ENCODE results near the gene GOLGA8B. TPM values are rescaled to one million over a fixed set of nuclear protein-coding genes. Genes with fewer than 3 reads are reported as not detected.
"Not testable (repeated sequence)": the region's sequence is repeated elsewhere in the genome, so short reads cannot be mapped to it uniquely, and the experiment has no call there.

The GOLGA8B gene, protein sequence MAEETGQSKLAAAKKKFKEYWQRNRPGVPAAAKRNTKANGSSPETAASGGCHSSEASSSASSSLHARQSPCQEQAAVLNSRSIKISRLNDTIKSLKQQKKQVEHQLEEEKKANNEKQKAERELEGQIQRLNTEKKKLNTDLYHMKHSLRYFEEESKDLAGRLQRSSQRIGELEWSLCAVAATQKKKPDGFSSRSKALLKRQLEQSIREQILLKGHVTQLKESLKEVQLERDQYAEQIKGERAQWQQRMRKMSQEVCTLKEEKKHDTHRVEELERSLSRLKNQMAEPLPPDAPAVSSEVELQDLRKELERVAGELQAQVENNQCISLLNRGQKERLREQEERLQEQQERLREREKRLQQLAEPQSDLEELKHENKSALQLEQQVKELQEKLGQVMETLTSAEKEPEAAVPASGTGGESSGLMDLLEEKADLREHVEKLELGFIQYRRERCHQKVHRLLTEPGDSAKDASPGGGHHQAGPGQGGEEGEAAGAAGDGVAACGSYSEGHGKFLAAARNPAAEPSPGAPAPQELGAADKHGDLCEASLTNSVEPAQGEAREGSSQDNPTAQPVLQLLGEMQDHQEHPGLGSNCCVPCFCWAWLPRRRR
- 100 to 1,000 TPM; 228 to 318 TPM for total RNA-seq

DNA sequence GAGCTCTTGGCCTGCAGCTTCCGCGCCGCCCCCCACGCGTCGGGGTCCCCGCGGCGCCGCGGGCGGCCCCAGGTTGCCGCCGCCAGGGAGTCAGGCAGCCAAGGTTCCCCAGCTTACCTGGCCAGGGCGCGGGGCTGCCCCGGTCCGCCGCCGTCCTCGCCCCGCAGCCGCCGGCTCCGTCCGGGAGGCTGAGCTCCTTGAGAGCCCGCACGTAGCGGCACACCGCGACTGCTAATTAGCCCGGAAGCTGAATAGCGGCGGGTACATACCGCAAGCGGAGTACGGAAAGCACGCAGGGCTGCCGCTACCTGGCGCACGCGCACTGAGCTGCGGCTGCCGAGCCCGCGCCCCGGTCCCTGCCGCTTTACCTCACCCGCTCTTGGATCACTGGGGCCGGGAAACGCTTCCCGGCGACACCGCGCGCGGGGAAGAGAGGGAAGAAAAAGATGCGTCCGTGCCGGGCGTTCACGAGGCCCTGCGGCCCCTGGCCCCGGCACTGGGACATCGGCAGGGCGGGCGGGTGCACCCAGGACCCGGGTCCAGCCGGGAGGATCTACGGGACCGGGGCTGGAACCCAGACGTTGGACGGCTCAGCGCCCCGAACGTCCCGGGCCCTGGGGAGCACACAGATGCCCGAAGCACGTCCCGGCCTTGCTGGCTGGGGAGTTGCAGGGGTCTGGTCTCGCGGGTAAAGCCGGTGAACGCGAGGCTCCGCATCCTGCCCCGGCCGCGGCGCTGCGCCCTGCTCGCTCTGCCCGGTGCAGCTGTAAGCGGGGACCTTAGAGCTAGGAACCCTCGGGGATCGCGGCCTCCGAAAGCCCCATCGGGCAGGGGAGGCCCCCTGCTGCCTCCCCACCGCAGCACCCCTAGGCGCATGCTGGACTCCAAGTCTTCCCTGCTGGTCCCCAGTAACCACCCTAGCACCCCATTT, at the start of gene GOLGA8B:
GOLGA8B (minus strand) TSS at position 253 of the 931 bp plus-strand sequence. CDS start 47,739 bp downstream, outside the sequence.
- peak; percentile 81 for ATAC-seq (replicated peaks in 1 of 2)

DNA sequence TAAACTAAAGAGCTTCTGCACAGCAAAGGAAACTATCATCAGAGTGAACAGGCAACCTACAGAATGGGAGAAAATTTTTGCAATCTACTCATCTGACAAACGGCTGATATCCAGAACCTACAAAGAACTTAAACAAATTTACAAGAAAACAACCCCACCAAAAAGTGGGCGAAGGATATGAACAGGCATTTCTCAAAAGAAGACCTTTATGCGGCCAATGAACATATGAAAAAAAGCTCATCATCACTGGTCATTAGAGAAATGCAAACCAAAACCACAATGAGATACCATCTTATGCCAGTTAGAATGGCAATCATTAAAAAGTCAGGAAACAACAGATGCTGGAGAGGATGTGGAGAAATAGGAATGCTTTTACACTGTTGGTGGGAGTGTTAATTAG, 49.7 kb upstream of the GOLGA8B start:
- not testable (repeated sequence) for H3K36me3 Mint-ChIP-seq (ENCODE audit: insufficient read depth in 2 of 2); H3K27ac Mint-ChIP-seq; ATAC-seq (replicated peaks in 1 of 2); H3K27me3 Mint-ChIP-seq (ENCODE audit: low read depth); DNase-seq; H3K4me1 Mint-ChIP-seq (ENCODE audit: low read depth); H3K4me3 Mint-ChIP-seq; H3K9me3 Mint-ChIP-seq

More for the DNA sequence above, at the start of gene GOLGA8B:
- H3K9me3 Mint-ChIP-seq, result no peaks in the 10 kb centered on the region
- peak; percentile 84 to 86 for DNase-seq
- peaks cover 42% of the 10 kb centered on the region for H3K4me1 Mint-ChIP-seq (ENCODE audit: low read depth)
- peak within 1 kb of the TSS; percentile 91 to 95 for H3K4me3 Mint-ChIP-seq
- peak within 1 kb of the TSS; percentile 77 for H3K27ac Mint-ChIP-seq
- no peaks in the 10 kb centered on the region for H3K36me3 Mint-ChIP-seq (ENCODE audit: insufficient read depth in 2 of 2)
- peaks cover 13% of the 10 kb centered on the region for H3K27me3 Mint-ChIP-seq (ENCODE audit: low read depth)

DNA sequence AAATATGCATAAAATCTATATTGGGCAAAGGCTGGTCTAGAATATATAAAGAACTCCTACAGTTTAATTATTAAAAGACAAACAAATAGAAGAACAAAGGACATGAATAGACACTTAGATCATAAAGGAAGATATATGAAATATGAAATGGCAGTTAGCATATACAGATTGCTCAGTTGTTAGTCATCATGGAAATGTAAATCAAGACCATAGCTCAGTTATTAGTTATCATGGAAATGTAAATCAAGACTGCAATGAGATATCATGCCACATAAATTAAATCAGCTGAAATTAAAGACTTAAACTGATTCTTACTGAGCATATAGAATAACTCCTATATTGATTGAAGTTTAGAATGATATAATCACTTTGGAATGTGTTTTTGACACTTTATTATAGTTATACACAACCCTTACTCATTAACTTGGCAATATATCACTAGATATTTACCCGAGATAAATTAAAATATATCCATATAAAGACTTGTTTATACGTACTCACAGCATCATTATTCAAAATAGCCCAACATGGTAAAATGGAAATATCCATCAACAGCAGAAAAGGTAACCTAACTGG, 45.2 kb upstream of the GOLGA8B start:
- Mint-ChIP-seq H3K9me3 (peaks cover 1 to 4% of the 10 kb centered on the region in 2 donors), H3K27ac (no peak overlapping the region), H3K27me3 (ENCODE audit: low read depth) (peaks cover 13% of the 10 kb centered on the region), H3K4me3 (no peak overlapping the region), H3K36me3 (ENCODE audit: insufficient read depth in 2 of 2) (no peaks in the 10 kb centered on the region), H3K4me1 (ENCODE audit: low read depth) (no peaks in the 10 kb centered on the region)
- no peak for DNase-seq
- ATAC-seq (replicated peaks in 1 of 2), result no peak

DNA sequence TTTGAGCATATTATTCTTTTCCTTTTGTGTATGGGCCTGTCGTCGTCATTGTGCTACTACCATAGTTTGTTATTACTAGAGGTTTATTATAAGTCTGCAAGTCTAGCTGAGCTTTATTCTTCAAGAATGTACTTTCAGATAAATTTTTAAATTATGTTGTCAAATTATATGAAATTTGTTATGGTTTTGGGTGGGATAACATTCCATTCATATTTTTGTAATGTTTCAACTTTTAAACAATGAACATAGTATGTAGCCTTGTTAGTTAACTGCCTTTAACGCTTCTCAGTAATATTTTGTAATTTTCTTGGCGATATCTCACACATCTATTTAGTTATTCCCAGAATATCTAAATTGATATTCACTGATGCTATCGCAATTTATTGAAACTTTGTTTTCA, 41.6 kb upstream of the GOLGA8B start:
- Mint-ChIP-seq H3K27me3 (ENCODE audit: low read depth) (peaks cover 27% of the 10 kb centered on the region), H3K27ac (no peak overlapping the region), H3K4me1 (ENCODE audit: low read depth) (no peaks in the 10 kb centered on the region), H3K36me3 (ENCODE audit: insufficient read depth in 2 of 2) (no peaks in the 10 kb centered on the region), H3K4me3 (no peak overlapping the region), H3K9me3 (no peaks in the 10 kb centered on the region)
- ATAC-seq (replicated peaks in 1 of 2) (no peak), DNase-seq (no peak)

DNA sequence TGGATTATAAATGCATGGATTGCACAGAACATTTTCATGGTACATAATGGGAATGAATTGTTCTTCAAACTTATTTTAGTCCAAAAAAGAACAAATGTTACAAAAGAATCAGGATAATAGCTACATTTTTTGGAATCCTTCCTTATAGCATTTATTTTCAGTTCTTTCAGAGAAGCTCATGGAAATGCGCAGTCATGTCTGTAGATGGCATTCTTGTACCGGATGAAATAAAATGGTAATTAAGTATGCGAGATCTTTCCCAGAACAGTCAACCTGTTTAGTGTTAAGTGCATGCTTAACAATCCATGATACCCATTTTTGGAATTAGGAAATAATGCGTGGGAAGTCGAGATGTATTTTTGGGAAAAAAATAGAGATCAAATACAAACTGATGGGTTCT, 38.2 kb upstream of the GOLGA8B start:
- Mint-ChIP-seq H3K4me3 (no peak overlapping the region), H3K27me3 (ENCODE audit: low read depth) (peaks cover 29% of the 10 kb centered on the region), H3K4me1 (ENCODE audit: low read depth) (no peaks in the 10 kb centered on the region), H3K36me3 (ENCODE audit: insufficient read depth in 2 of 2) (no peaks in the 10 kb centered on the region), H3K27ac (no peak overlapping the region), H3K9me3 (no peaks in the 10 kb centered on the region)
- DNase-seq (no peak), ATAC-seq (replicated peaks in 1 of 2) (no peak)

DNA sequence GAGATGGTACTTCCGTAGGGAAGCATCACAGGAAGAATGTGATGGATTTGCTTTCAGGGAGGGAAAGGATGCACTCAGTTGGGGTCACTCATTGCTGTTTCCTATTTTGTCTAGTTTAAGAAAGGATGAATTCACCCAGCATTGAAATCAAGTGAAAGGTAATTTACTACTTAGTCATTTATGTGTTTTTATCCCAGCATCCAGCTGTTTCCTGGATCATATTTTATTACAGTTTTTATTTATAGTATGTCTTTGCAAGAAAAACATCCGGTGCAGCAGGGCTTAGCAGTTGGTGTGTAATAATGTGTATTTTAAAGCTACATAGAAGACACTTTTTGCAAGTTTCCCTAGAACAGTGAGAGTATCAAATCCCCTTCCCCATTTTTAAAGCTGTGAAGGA, 37.4 kb upstream of the GOLGA8B start:
- H3K4me3 Mint-ChIP-seq, result no peak overlapping the region
- no peaks in the 10 kb centered on the region for H3K9me3 Mint-ChIP-seq
- H3K27me3 Mint-ChIP-seq (ENCODE audit: low read depth), result peaks cover 34% of the 10 kb centered on the region
- DNase-seq (no peak), ATAC-seq (replicated peaks in 1 of 2) (no peak)
- no peak overlapping the region for H3K27ac Mint-ChIP-seq
- no peaks in the 10 kb centered on the region for H3K36me3 Mint-ChIP-seq (ENCODE audit: insufficient read depth in 2 of 2)
- H3K4me1 Mint-ChIP-seq (ENCODE audit: low read depth), result no peaks in the 10 kb centered on the region

DNA sequence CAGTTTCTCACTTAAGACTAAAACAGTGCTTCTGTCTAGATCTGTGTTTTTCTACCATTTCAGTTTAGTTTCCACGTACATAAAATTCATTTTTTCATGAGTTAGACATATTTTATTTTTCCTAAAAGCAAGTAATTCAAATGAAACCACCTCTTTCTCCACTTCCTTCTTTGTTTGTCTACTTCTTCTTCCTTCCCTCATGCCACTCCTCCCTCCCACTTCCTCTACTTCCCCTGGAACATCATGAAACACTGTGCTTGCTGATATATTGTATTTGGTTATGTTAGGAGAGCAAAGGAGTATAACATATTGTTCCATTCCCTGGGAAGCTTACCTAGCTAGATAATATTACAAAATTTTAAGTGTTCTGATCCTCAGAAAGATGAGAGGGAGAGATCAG, 36.7 kb upstream of the GOLGA8B start:
- peaks cover 34% of the 10 kb centered on the region for H3K27me3 Mint-ChIP-seq (ENCODE audit: low read depth)
- ATAC-seq (replicated peaks in 1 of 2), result no peak
- H3K27ac Mint-ChIP-seq, result no peak overlapping the region
- H3K4me3 Mint-ChIP-seq, result no peak overlapping the region
- DNase-seq, result no peak
- H3K36me3 Mint-ChIP-seq (ENCODE audit: insufficient read depth in 2 of 2), result no peaks in the 10 kb centered on the region
- no peaks in the 10 kb centered on the region for H3K4me1 Mint-ChIP-seq (ENCODE audit: low read depth)
- H3K9me3 Mint-ChIP-seq, result no peaks in the 10 kb centered on the region

DNA sequence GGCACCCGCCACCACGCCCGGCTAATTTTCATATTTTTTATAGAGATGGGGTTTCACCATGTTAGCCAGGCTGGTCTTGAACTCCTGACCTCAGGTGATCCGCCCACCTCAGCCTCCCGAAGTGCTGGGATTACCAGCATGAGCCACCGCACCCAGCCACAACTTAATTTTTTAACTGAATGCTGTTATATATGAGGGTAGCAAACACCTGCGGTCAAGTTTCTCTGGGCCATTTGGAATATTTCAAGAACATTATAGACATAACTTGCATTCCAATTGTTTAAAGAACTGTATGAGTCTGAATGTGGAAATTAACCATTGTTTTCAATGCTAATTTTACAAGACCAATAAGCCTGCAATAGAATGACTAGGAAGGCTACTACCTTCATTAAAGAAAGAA, 35.7 kb upstream of the GOLGA8B start:
- peaks cover 34% of the 10 kb centered on the region for H3K27me3 Mint-ChIP-seq (ENCODE audit: low read depth)
- no peaks in the 10 kb centered on the region for H3K36me3 Mint-ChIP-seq (ENCODE audit: insufficient read depth in 2 of 2)
- DNase-seq (no peak), ATAC-seq (replicated peaks in 1 of 2) (no peak)
- H3K9me3 Mint-ChIP-seq, result no peaks in the 10 kb centered on the region
- H3K4me3 Mint-ChIP-seq, result no peak overlapping the region
- H3K27ac Mint-ChIP-seq, result no peak overlapping the region
- no peaks in the 10 kb centered on the region for H3K4me1 Mint-ChIP-seq (ENCODE audit: low read depth)

DNA sequence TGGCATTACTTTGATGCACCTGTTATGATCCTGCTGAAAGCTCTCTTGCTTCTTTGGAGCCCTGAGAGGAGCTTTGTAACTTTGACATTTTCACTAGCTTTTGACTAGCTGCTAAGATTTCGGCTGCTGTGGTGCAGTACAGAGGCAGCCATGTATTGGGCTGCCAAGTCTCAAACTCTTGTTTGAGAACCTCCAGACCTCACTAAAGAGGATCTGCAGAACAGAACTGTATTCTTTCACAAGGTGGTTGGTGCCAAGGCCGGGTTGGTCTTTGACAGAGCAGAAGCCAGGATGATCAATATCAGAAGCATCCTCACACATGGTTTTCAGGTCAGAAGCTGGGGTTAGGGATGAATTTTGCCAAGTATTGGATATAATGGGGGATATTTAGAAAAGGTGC, 34.6 kb upstream of the GOLGA8B start:
- Mint-ChIP-seq H3K36me3 (ENCODE audit: insufficient read depth in 2 of 2) (no peaks in the 10 kb centered on the region), H3K27me3 (ENCODE audit: low read depth) (peaks cover 38% of the 10 kb centered on the region), H3K4me3 (no peak overlapping the region), H3K9me3 (no peaks in the 10 kb centered on the region), H3K27ac (no peak overlapping the region), H3K4me1 (ENCODE audit: low read depth) (no peaks in the 10 kb centered on the region)
- DNase-seq, result no peak
- no peak for ATAC-seq (replicated peaks in 1 of 2)

DNA sequence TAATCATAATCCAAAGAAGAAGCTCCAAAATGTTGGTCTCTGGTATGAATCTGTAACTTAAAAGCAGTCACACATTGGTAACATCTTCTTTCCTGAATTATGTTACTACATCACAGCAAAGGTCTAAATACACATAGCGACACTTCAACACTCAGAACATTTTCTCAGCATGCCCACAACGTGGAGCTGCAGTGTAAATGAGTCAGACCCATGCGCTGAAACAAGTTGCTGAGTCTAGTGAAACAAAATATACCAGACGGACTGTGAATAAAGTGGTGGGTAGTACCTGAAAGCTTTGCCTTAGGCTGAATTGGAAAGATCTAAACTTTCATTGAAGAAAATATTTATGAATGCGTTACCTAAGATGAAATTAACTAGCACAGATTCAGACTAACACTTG, 33.2 kb upstream of the GOLGA8B start:
- ATAC-seq (replicated peaks in 1 of 2) (no peak), DNase-seq (no peak)
- H3K9me3 Mint-ChIP-seq, result no peaks in the 10 kb centered on the region
- peaks cover 46% of the 10 kb centered on the region for H3K27me3 Mint-ChIP-seq (ENCODE audit: low read depth)
- no peaks in the 10 kb centered on the region for H3K4me1 Mint-ChIP-seq (ENCODE audit: low read depth)
- no peaks in the 10 kb centered on the region for H3K36me3 Mint-ChIP-seq (ENCODE audit: insufficient read depth in 2 of 2)
- H3K27ac Mint-ChIP-seq, result no peak overlapping the region
- no peak overlapping the region for H3K4me3 Mint-ChIP-seq

DNA sequence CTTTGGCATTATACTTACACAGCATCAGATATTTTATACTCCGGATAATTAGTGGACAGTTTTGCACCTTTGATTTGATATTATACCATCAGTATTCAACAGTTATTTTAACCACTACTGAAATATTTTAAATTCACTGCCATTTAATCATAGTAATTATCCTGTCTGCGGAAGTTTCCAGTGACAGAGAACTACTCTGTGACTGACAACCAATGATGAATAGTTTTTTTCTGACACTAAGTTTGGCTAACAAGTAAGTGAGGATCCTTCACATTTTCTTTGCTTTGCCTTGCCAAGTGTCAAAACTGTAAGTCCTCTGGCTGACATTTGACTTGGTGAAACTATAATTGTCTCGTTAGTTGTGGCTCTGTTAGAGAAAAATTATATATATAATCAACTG, 30.5 kb upstream of the GOLGA8B start:
- H3K36me3 Mint-ChIP-seq (ENCODE audit: insufficient read depth in 2 of 2), result no peaks in the 10 kb centered on the region
- no peak overlapping the region for H3K27ac Mint-ChIP-seq
- H3K4me1 Mint-ChIP-seq (ENCODE audit: low read depth), result peaks cover 14% of the 10 kb centered on the region
- no peak overlapping the region for H3K4me3 Mint-ChIP-seq
- H3K27me3 Mint-ChIP-seq (ENCODE audit: low read depth), result peaks cover 44% of the 10 kb centered on the region
- H3K9me3 Mint-ChIP-seq, result no peaks in the 10 kb centered on the region
- no peak for DNase-seq
- no peak for ATAC-seq (replicated peaks in 1 of 2)

DNA sequence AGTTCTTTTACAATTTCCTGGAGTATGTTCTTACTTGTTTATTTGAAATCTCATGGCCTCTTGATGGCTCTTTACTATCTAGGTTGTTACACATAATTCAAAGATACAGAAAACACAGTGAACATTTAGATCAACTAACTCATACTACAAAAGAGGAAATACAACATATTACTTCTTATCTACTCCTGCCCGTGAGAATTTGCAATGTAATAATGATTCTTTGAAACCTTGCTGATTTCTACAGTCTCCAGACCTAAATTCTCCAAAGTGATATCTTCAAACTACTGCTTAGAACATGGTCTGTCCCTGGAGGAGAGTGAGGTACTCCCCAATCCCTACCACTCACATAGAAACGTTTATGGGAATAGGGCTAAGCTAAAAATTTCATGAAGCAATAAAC, 29.9 kb upstream of the GOLGA8B start:
- H3K36me3 Mint-ChIP-seq (ENCODE audit: insufficient read depth in 2 of 2), result no peaks in the 10 kb centered on the region
- H3K27ac Mint-ChIP-seq, result no peak overlapping the region
- no peak overlapping the region for H3K4me3 Mint-ChIP-seq
- H3K9me3 Mint-ChIP-seq, result no peaks in the 10 kb centered on the region
- H3K27me3 Mint-ChIP-seq (ENCODE audit: low read depth), result peaks cover 51% of the 10 kb centered on the region
- H3K4me1 Mint-ChIP-seq (ENCODE audit: low read depth), result peaks cover 14% of the 10 kb centered on the region
- no peak for ATAC-seq (replicated peaks in 1 of 2)
- no peak for DNase-seq

DNA sequence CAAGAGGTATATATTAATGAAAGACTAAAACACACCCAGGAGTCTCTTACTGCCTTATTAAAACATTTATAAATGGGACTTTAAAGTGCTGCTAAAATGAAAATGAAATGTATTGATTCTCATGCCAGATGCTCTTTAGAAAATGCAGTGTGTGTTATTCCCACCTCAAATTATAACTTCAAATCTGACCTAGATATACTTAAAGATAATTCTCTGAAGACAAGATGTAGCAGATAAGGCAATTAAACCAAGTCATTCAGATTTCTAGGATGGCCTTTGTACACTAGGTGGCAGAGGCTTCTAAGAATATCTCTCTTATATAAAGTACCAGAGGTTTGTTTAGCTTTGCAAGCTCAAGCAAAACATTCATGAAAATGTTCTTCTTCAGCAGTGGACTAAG, 26.9 kb upstream of the GOLGA8B start:
- peak in 1 of 2 donors; percentile 49 for ATAC-seq (replicated peaks in 1 of 2)
- Mint-ChIP-seq H3K27me3 (ENCODE audit: low read depth) (peaks cover 44% of the 10 kb centered on the region), H3K27ac (no peak overlapping the region), H3K4me3 (peak overlapping the region in 1 of 2 donors; percentile 53), H3K36me3 (ENCODE audit: insufficient read depth in 2 of 2) (no peaks in the 10 kb centered on the region), H3K9me3 (no peaks in the 10 kb centered on the region), H3K4me1 (ENCODE audit: low read depth) (peaks cover 14% of the 10 kb centered on the region)
- no peak for DNase-seq
